ENCODE results near the gene CDH4.

DNA sequence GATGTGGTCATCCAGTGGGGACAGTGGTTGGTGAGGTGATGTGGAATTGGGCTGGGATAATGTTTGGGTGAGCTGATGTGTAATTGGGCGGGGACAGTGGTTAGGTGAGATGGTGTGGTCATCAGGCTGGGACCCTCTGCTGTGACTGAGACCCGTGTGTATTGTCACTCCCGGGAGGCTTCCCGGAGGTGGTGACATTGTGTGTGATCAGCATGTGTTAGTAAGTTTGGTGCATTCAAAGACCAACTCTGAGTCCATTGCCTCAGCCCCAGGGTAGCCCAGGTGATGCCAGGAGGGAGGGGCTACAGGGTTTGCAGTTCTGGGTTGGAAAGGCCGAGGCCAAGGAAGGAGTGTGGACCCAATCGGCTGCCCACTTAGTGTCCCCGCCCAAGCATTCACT is 438.1 kb downstream of the CDH4 start:
- TF ChIP-seq, protein P1, sequence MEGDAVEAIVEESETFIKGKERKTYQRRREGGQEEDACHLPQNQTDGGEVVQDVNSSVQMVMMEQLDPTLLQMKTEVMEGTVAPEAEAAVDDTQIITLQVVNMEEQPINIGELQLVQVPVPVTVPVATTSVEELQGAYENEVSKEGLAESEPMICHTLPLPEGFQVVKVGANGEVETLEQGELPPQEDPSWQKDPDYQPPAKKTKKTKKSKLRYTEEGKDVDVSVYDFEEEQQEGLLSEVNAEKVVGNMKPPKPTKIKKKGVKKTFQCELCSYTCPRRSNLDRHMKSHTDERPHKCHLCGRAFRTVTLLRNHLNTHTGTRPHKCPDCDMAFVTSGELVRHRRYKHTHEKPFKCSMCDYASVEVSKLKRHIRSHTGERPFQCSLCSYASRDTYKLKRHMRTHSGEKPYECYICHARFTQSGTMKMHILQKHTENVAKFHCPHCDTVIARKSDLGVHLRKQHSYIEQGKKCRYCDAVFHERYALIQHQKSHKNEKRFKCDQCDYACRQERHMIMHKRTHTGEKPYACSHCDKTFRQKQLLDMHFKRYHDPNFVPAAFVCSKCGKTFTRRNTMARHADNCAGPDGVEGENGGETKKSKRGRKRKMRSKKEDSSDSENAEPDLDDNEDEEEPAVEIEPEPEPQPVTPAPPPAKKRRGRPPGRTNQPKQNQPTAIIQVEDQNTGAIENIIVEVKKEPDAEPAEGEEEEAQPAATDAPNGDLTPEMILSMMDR (IDR thresholded peaks at IDR 0.05), result no peak
- TF ChIP-seq ZFX (IDR thresholded peaks at IDR 0.05; ENCODE audit: borderline replicate concordance), result no peak
